Activated T-cell treated with anti-CD3 and anti-CD28 coated beads for 24 hours (primary cell): ENCODE data around the gene HEPACAM2.

Source experiments
- DNase-seq: peaks from one replicate; pipeline ENCODE4 v3.0.0-alpha.2; 2020; ENCODE audit warnings: low read depth

HEPACAM2 gene

DNA sequence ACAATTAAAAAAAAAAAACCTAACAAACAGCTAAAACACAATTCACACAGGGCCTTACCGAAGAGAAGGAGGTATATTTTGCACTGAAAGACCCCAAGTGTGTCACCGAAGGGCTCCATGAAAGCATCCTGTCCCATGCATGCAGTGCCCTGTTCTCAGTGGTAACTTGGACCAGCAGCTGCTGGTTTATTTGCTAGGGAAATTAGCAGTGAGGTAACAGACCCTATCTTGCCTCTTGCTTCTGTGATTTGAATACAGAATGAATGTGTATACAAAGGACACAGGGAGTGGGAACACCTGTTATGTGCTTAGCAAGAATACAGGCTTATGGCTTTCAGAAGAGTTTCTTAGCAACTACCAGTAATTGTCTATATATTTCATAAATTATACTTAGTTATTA lies at the start of gene HEPACAM2:
Gene HEPACAM2, minus strand, starts transcription at position 160 of the 400 bp plus-strand sequence.
- DNase-seq = no peak

DNA sequence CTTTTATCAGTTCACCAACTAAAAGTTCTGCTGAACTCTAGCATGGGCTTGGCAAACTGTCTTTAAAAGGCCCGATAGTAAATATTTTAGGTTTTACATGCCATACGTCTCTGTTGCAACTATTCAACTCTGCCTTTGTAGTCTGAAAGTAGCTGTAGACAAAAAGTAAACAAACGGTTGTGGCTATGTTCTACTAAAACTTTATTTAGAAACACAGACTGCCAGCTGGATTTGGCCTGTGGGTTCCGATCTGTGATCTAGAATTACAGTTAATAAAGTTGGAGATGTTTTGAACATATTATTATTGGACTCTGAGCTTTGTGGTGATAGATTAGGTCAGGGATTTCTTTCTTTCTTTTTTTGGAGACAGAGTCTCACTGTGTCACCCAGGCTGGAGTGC lies 39.0 kb upstream of the HEPACAM2 start:
- no peak for DNase-seq

- DNase-seq = no peak
These were observed 36.3 kb upstream of the HEPACAM2 start for GRCh38 chr7:93262535-93262934.

DNA sequence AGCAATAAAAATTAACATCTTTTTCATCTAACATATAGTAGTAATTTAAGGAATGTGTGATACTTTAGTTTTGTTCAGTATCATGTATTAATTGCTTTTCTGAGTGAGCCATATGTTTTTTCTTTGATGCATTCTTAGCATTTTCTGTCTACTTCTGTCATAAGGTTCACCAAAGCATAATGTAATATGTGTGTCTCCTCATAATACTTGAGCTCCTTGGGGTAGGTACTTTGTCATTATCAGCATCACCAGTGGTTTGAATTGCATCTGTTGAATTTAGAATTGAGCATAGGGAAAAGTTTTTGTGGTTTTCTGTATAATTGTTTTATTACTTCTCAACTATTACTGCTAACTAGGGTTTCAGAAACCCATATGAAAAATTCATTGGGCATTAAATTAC lies 32.4 kb upstream of the HEPACAM2 start:
- no peak for DNase-seq

- DNase-seq = no peak
These were observed 23.4 kb upstream of the HEPACAM2 start for GRCh38 chr7:93249491-93250148.

- DNase-seq = no peak
These were observed 19.5 kb upstream of the HEPACAM2 start for GRCh38 chr7:93245525-93246432.

- no peak for DNase-seq
These were observed 15.8 kb upstream of the HEPACAM2 start for GRCh38 chr7:93242106-93242505.

- DNase-seq = no peak
These were observed 13.6 kb upstream of the HEPACAM2 start for GRCh38 chr7:93239824-93240223.

DNA sequence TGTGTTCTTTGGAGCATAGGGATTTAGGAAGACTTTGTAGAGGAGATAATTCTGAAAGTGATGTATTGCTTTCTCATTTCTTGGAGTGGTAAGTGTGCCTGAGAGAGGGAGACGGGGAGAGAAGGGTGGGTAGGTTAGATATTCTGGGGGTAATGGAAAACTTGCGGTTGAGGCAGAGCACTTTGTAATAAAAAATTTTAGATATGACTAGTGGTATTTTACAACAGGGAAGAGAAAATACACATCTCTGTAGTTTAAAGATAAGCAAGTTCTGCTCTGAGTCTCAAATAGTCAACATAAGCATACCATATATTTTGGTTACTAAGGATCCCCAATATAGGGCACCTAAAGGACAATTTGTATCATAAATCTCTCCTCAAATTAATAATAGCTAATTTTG lies 12.5 kb upstream of the HEPACAM2 start:
- no peak for DNase-seq

DNA sequence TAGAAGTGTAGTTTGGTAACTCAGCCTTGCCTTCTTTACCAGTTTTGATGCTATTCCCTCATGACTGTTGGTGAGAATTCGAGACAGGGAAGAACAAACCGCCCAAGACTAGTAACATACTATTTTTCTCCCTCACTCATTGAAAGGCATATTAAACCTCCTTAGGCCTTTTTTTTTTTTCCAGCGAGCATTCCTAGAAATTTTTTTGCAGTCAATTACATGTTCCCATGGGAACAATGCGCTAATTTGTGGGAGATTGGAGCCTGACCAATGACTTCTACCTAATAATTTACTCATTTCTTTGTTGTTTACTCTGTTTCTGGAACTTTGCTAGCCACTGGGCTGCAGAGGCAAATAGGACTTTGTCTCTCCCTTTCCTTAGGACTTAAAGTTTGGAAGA lies 11.9 kb upstream of the HEPACAM2 start:
- no peak for DNase-seq

DNA sequence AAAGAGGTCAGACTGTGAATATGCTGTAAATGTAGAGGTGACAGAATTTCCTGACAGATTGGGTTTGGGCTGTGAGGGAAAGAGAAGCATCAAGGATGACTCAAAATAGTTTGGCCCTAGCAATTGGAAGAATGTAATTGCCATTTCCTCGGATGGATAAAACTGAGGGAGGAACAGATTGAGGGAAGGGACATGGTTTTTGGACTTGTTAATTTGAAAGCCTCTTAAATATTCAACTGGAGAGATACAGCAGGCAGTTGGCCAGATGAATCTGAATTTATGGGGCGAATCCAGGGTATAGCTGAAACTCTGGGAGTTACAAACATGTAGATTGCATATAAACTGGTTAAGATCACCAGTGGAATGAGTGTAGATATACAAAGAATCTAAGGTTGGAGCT lies 9.3 kb upstream of the HEPACAM2 start:
- DNase-seq = no peak

DNA sequence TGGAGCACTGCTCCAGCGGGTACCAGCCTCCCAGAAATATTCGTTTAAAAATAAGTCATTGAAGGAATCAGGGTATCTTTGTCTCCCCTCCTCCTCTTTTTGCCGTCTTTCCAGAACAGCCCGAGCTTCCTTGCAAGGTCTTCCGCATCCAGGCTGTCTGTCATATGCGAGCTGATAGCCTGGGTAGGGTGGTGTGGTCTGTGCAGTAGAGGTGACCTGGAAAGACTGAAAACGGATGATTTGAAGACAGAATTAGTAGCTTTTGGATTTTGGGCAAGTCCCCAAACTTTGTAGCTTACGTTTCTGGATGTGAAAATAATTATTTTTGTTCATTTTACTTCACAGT lies 6.4 kb upstream of the HEPACAM2 start:
- no peak for DNase-seq

- DNase-seq = peak; percentile 87
These were observed 5.8 kb upstream of the HEPACAM2 start, which contains the start of gene VPS50 for GRCh38 chr7:93231799-93232672. TSS of gene VPS50 (plus strand) at chr7:93232366. CDS start at chr7:93232468, 102 bp downstream.

DNA sequence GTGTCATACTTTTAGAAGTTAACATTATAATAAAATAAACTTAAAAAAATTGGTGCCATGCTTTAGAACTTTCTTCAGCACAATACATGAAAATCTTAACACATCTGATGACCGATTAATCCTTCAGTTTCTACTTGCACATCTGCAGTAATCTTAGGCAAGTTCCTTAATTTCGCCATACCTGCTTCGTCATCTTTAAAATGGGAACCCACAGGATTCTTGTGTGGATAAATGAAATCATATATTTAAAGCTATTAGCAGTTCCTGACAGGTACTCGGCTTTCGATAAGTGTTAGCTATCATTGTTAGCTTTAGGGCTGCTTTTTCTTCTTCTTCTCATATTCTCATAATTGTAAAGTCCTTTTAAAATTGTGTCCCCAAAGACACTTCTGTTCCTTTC lies 5.0 kb upstream of the HEPACAM2 start:
- no peak for DNase-seq

- no peak for DNase-seq
These were observed 2.0 kb upstream of the HEPACAM2 start for GRCh38 chr7:93228302-93228701.

DNA sequence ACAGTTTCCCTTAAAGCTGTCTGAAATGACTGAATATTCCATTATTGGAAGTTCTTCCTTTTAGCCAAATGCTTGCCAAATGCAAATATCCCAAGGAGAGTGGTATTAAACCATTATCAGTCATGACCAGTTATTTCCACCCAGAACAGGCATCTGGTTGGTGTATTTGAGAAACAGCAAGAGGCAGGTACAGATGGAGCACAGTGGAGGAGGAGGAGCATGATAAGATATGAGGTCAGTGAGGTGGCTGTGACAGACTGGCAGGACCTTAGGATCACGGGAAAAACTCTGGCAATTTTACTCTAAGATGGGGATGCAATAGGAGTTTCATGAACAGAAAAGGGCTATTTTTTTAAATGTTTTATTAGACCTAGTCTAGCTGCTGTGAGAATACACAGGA lies 6.4 kb downstream of the HEPACAM2 start:
- DNase-seq = no peak

- no peak for DNase-seq
These were observed 7.1 kb downstream of the HEPACAM2 start for GRCh38 chr7:93218997-93219827.

- DNase-seq = no peak
These were observed 13.4 kb downstream of the HEPACAM2 start for GRCh38 chr7:93212881-93213280.

DNA sequence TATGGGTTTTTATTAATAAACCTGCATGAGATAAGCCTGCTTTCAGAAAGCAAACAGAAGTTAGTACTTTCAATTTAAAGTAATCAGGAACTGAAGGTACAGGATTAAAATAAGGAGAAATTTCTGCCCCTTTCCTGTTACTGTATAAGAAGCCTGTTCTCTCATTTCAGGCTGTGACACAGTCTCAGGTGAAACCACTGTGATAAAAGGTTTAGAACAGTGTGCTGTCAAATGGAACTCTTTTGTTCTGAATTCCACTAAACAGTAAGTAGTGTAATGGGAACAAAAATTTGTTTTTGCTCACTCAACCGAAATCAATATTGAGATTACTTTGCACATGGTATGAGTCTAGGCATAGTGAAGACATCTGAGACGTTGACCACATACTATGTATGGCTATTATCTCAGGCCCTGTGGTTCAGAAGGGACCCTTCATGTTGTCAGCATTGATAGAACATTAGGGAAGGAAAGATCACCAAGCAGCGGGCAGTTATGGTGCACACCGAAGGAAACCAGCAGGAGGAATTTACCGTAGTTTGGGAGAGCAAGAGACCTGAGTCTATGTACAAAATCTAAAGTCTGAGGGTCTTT lies 14.9 kb downstream of the HEPACAM2 start:
- no peak for DNase-seq

DNA sequence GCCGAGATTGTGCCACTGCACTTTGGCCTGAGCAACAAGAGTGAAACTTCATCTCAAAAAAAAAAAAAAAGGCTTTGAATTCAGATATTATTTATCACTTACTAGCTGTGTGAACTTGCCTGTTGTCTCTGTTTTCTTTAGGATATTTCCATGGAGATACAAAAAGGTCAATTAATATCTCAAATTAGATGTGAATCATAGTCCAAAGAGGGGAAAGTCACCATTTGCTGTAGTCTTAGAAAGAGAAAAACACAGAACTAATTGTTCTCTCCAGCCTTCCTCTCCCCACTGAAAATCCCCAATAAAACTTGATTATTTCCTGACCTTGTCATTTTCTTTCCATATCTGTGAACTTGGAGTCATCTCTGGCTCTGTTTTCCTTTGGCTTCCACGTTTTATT lies 21.2 kb downstream of the HEPACAM2 start:
- DNase-seq = no peak

DNA sequence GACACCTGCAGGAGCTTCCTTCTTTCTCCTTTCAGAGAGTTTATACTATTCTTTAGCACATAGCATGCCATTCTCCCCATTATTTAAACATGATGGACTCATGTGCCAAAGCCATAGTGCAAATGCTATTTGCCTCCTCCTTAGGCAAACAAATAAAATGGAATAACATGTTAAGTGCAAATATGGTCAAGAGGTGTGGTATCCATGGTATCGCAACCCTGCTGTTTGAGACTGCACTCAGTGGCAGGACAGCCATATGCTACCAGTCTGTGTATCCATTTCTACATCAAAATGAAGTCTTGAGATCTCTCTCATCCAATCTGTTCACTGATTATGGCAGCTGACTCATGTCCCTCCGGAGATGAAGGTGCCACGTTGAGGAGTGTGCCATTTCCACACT lies 22.8 kb downstream of the HEPACAM2 start:
- DNase-seq = no peak
